ENCODE data around the gene UBE2C.

Gene UBE2C

DNA sequence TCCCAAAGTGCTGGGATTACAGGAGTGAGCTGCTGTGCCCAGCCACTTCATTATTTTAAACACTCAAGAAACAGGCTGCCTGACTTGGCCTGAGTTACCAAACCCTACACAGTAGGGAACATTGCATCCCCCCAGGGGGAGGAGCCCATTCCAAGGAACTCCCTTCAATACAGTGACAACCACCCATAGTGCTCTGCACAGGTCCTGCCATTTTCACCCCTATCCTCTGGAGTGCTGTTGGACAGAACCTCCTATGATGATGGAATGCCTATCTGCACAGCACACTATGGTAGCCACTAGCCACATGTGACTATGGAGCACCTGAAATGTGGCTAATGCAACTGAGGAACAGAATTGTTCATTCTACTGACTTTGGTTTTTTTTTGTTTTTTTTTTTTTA, 33.0 kb downstream of the UBE2C start:
- Histone ChIP-seq H3K27me3 (ENCODE audit: insufficient read depth, poor library complexity, severe bottlenecking) (no peaks in the 10 kb centered on the region), H3K27ac (replicated peaks) (no peak overlapping the region), H3K4me3 (replicated peaks; ENCODE audit: insufficient read depth, low read length) (no peak overlapping the region)
- TF ChIP-seq POLR2AphosphoS5 (IDR thresholded peaks at IDR 0.05; ENCODE audit: low read depth): no peak
- TF ChIP-seq SPI1 (IDR thresholded peaks at IDR 0.05; ENCODE audit: borderline replicate concordance, low read depth): no peak
- TF ChIP-seq, protein P1, sequence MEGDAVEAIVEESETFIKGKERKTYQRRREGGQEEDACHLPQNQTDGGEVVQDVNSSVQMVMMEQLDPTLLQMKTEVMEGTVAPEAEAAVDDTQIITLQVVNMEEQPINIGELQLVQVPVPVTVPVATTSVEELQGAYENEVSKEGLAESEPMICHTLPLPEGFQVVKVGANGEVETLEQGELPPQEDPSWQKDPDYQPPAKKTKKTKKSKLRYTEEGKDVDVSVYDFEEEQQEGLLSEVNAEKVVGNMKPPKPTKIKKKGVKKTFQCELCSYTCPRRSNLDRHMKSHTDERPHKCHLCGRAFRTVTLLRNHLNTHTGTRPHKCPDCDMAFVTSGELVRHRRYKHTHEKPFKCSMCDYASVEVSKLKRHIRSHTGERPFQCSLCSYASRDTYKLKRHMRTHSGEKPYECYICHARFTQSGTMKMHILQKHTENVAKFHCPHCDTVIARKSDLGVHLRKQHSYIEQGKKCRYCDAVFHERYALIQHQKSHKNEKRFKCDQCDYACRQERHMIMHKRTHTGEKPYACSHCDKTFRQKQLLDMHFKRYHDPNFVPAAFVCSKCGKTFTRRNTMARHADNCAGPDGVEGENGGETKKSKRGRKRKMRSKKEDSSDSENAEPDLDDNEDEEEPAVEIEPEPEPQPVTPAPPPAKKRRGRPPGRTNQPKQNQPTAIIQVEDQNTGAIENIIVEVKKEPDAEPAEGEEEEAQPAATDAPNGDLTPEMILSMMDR (IDR thresholded peaks at IDR 0.05; ENCODE audit: insufficient read depth, low read length): no peak
- no peak for TF ChIP-seq GABPA (IDR thresholded peaks at IDR 0.05; ENCODE audit: low read depth)
- TF ChIP-seq, protein P2, sequence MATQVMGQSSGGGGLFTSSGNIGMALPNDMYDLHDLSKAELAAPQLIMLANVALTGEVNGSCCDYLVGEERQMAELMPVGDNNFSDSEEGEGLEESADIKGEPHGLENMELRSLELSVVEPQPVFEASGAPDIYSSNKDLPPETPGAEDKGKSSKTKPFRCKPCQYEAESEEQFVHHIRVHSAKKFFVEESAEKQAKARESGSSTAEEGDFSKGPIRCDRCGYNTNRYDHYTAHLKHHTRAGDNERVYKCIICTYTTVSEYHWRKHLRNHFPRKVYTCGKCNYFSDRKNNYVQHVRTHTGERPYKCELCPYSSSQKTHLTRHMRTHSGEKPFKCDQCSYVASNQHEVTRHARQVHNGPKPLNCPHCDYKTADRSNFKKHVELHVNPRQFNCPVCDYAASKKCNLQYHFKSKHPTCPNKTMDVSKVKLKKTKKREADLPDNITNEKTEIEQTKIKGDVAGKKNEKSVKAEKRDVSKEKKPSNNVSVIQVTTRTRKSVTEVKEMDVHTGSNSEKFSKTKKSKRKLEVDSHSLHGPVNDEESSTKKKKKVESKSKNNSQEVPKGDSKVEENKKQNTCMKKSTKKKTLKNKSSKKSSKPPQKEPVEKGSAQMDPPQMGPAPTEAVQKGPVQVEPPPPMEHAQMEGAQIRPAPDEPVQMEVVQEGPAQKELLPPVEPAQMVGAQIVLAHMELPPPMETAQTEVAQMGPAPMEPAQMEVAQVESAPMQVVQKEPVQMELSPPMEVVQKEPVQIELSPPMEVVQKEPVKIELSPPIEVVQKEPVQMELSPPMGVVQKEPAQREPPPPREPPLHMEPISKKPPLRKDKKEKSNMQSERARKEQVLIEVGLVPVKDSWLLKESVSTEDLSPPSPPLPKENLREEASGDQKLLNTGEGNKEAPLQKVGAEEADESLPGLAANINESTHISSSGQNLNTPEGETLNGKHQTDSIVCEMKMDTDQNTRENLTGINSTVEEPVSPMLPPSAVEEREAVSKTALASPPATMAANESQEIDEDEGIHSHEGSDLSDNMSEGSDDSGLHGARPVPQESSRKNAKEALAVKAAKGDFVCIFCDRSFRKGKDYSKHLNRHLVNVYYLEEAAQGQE (IDR thresholded peaks at IDR 0.05; ENCODE audit: insufficient replicate concordance, low read depth): no peak
- DNase-seq (ENCODE audit: low read depth in 1 of 2, low spot score in 1 of 2): no peak

DNA sequence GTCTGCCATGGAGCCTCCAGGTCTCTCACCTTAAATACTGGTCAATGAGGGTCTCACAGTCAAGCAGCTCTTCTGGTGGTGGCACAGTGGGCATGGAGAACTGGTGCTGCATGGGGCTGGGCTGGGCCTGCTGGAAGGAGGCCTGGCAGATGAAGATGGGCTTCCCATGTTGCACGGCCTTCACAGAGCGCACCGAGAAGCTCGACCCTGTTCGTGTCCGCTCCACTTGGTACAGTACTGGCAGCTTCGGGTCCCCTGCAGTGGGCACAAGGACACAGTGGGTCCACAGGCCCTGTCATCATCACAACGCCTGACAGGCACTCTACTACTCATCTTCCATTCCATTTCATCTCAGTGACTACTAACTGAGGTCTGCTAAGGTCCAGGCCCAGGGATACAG, 36.0 kb downstream of the UBE2C start:
- Histone ChIP-seq H3K27ac (replicated peaks) (no peak overlapping the region), H3K4me3 (replicated peaks; ENCODE audit: insufficient read depth, low read length) (no peak overlapping the region), H3K27me3 (ENCODE audit: insufficient read depth, poor library complexity, severe bottlenecking) (no peaks in the 10 kb centered on the region)
- TF ChIP-seq POLR2AphosphoS5 (IDR thresholded peaks at IDR 0.05; ENCODE audit: low read depth): no peak
- no peak for TF ChIP-seq GABPA (IDR thresholded peaks at IDR 0.05; ENCODE audit: low read depth)
- no peak for TF ChIP-seq SPI1 (IDR thresholded peaks at IDR 0.05; ENCODE audit: borderline replicate concordance, low read depth)
- TF ChIP-seq, protein P1 (IDR thresholded peaks at IDR 0.05; ENCODE audit: insufficient read depth, low read length): no peak
- TF ChIP-seq, protein P2 (IDR thresholded peaks at IDR 0.05; ENCODE audit: insufficient replicate concordance, low read depth): no peak
- DNase-seq (ENCODE audit: low read depth in 1 of 2, low spot score in 1 of 2): no peak

DNA sequence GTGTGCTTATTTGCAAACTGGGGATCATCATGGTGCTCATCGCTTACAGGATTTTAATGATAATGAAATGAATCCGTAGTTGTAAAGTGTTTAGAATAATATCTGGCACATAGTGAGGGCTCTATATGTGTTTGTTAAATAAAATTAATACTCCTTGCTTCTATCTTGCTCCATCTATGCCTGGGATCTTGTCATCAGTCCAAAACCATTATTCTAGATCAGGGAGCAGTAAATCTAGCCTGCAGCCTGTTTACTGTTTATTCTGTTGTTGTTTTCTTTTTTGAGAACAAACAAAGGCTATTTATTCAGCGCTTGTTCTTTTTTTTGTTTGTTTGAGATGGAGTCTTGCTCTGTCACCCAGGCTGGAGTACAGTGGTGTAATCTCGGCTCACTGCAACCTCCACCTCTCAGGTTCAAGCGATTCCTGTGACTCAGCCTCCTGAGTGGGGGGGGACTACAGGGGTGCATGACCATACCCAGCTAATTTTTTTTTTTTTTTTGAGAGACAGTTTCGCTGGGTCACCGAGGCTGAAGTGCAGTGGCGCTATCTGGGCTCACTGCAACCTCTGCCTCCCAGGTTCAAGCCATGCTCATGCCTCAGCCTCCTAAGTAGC, 36.6 kb downstream of the UBE2C start:
- Histone ChIP-seq H3K27me3 (ENCODE audit: insufficient read depth, poor library complexity, severe bottlenecking) (no peaks in the 10 kb centered on the region), H3K27ac (replicated peaks) (no peak overlapping the region), H3K4me3 (replicated peaks; ENCODE audit: insufficient read depth, low read length) (no peak overlapping the region)
- no peak for DNase-seq (ENCODE audit: low read depth in 1 of 2, low spot score in 1 of 2)
- TF ChIP-seq GABPA (IDR thresholded peaks at IDR 0.05; ENCODE audit: low read depth) (no peak), SPI1 (IDR thresholded peaks at IDR 0.05; ENCODE audit: borderline replicate concordance, low read depth) (no peak), POLR2AphosphoS5 (IDR thresholded peaks at IDR 0.05; ENCODE audit: low read depth) (no peak)
- TF ChIP-seq, protein P2 (IDR thresholded peaks at IDR 0.05; ENCODE audit: insufficient replicate concordance, low read depth): no peak
- TF ChIP-seq, protein P1 (IDR thresholded peaks at IDR 0.05; ENCODE audit: insufficient read depth, low read length): no peak

All from HL-60 (cell line).